Loucy (cell line): ENCODE measurements around the gene BICD1.

Source experiments
- CTCF ChIP-seq: fragments of 200-600 bp; sonication (generic); conservative IDR thresholded peaks from 2 replicates; pipeline ENCODE4 v1.5.1; 2014; ENCODE audit warnings: mild to moderate bottlenecking, antibody characterized with exemption, low read length
- EZH2phosphoT487 ChIP-seq: fragments of 200-600 bp; IDR thresholded peaks from 2 replicates; pipeline ENCODE4 v1.6.1; 2018; ENCODE audit warnings: antibody characterized with exemption, mild to moderate bottlenecking, moderate library complexity, borderline replicate concordance

GRCh38 chr12:32252199-32253073, 145.8 kb downstream of the BICD1 start:
- TF ChIP-seq CTCF (no peak), EZH2phosphoT487 (no peak)
